Fibroblast of peridontal ligament (primary cell): Measurements from ENCODE around the gene MXD3.

Source experiments
- DNase-seq: peaks from one replicate; pipeline ENCODE4 v3.0.0-alpha.2; 2010; ENCODE audit errors: extremely low read depth

MXD3 gene

DNA sequence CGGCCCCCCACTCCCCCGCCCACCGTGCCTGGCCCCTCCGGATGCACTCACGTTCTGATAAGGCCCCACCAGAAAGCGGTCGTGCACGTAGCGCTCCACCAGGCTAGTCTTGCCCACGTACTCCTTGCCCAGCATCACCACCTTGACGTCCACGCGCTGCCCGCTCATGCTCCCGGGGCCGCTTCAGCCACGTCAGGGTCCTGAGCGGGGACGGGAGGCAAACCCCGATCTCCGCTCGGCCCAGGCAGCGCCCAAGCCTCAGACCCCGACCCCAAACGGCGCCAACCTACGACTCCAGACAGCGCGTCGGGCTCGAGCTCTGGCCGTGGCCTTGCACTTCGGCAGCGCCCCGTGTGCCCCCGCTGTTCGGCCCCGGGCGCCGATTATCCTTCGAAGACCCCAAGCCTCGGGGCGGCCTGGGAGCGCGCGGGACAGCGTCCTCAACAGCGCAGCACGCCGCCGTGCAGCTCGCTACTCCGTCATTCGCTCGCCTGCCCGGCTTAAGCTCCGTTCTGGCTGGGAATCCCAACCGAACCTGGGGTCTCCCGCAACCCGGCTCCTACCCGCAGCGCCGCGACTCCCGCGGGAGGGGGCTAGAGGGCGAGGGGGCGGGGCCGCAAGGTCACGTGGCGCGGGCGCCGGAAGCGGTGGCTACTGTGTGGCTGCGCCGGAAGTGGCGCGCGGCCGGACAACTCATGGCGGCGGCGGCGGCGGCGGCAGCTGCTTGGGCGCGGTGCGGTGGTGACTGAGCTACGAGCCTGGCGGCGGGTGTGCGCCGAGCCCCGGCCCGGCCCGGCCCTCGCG lies 8.4 kb downstream of the MXD3 start, which contains the start of the genes PRELID1 and RAB24:
PRELID1 (plus strand) TSS at position 679 of the 804 bp plus-strand sequence. CDS start 187 bp downstream, outside the sequence.
RAB24 (minus strand) TSS at position 599 of the 804 bp plus-strand sequence; CDS start at position 168, 431 bp downstream.
- DNase-seq, result peak; percentile 68

DNA sequence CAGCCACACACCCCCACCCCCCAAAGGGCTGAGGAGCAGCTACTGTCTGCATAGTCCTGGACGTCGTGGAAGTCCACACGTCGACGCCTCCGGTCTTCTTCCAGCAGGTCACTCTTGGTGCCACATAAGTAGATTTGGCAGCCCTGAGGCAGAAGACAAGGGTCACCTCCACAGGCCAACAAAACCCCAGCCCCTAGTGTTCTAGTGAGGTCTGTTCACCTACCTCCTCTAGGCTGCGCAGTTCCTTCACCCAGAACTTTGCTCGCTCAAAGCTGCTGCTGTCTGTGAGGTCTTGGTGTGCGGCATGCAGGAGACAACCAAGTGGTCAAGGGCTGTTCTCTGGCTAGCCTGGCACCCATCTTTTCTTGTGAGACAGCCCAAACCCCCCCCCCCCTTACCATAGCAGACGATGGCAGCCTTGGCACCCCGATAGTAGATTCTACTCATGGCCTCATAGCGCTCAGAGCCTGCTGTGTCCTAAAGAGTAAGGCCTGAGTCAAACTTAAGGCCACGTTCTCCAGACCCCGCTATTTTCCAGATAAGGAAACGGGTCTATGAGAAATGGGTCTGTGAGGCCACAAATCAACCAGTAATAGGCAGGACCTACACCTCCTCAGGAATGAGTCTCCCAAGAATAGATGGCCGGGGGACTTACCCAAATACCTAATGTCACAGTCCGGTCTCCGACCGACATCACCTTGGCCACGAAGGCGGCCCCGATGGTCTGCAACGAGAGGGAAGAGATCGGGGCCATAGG lies 9.2 kb downstream of the MXD3 start:
- peak; percentile 24 for DNase-seq

- no peak for DNase-seq
These were observed 10.1 kb downstream of the MXD3 start for GRCh38 chr5:177301503-177302165.

DNA sequence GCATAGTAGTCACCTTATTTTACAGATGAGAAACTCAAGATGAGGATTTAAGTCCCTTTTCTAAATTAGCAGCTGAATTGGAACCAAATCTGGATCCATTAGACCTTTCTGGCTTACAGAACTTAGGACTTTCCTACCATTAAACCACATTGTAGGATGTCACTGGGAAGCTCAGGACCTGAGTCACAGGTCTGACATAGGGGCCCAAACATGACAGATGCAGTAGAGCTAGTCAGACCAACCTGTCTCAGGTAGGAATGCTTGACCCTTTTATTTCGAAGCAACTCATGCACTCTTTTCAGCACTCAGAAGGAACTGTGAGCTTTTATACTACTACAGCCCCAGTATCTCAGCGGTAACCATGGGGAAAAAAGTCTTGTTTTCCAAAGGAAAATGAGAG lies 10.7 kb downstream of the MXD3 start:
- no peak for DNase-seq

- DNase-seq, result peak; percentile 68
These were observed 11.3 kb downstream of the MXD3 start for GRCh38 chr5:177300236-177300880.

DNA sequence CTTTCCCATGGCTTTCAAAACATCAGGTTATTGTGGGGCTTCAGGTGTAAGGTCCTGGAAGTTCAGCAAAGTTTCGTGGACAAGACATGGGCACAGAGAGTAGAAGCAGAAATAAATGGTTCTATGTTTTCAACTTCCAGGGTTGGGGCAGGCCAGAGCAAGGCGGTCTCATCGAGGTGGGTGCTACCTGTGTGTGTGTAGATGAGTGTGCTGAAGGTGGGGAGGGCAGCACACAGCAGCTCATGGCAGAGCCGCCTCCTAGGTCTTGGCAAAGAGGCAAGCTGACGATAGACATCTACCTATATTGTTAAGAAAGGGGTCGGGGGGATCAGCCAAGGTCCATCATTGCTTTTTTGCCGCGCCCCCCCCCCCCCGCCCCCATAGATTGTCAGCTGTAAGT lies 12.0 kb downstream of the MXD3 start:
- no peak for DNase-seq

DNA sequence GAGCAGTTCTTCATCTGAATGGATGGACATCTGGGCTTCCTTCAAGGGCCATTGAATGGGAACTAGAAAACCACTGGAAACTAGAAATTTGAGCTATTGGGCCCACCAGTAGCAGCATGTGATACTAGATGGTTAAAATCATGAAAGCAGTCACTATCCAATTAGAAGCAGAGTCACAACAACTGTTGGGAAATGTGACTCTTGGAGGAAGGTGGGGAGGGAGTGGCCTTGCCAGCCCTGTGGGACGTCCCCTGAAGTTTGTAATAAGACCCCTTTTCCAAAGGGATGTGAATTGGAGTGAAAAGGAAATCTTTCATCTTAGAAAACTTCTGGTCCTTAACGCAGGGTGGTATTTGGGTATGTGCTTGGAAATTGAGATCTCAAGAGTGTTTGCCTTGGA lies 13.8 kb downstream of the MXD3 start:
- DNase-seq, result no peak

GRCh38 chr5:177296581-177296980 lies 15.1 kb downstream of the MXD3 start:
- DNase-seq, result no peak

DNA sequence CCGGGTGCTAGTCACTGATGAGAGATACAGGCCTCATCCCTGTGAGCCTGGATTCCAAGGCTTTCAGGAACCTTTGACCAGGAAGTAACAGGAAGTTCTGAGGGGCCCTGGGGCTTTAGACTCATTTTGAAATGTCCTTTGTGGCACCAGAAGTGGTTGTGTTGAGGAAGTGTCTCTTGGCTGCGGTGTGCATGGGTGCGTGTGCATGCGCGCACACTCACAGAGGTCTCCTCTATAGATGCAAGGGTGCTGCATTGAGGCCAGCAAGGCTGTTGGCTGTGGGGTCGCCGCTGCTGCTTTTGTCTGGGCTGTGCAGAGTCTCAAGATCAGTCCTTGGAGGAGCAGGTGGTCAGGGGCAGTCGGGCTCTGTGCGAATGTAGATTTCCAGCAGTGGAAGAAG lies 15.8 kb downstream of the MXD3 start:
- no peak for DNase-seq

DNA sequence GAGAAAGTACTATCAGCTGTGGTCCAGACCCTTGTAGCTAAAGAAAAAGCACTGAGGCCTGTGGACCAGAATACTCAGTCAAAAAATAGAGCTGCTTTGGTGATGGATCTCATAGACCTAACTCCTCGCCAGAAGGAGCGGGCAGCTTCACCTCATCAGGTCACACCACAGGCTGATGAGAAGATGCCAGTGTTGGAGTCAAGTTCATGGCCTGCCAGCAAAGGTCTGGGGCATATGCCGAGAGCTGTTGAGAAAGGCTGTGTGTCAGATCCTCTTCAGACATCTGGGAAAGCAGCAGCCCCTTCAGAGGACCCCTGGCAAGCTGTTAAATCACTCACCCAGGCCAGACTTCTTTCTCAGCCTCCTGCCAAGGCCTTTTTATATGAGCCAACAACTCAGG lies 17.1 kb downstream of the MXD3 start:
- no peak for DNase-seq

- no peak for DNase-seq
These were observed 17.7 kb downstream of the MXD3 start for GRCh38 chr5:177293819-177294581.

DNA sequence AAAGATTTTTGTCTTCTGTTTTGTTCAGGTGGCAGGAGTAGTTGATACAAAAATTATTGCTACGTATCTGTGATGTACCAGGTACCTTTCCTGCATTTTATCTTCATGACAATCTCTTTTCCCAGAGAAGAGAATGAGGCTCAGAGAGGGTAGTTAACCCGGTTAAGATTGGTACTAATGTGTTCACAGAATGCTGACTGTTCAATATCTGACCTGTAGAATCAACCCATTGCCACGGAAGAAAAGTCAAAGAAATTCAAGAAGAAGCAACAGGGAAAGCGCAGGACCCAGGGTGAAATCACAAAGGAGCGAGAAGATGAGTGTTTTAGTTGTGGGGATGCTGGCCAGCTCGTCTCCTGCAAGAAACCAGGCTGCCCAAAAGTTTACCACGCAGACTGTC lies 20.0 kb downstream of the MXD3 start:
- no peak for DNase-seq

- no peak for DNase-seq
These were observed 20.7 kb downstream of the MXD3 start for GRCh38 chr5:177290816-177291596.

DNA sequence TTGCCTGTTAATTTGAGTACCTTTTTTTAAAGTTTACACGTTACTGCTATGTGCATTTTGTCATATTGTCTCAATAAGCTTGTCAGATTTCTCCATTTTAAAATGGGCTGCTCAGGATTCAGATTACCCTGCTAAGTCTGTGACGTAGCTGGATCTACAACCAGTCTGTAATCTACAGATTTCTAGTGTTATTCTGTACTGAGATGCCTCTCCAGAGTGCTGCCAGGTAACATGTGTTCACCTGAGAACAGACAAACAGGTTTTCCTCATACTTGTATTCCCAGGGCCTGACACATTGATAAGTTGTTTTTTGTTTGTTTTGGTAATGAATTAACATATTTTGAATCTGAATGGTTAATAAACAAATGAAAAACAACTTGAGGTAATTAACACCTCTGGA lies 23.5 kb downstream of the MXD3 start:
- no peak for DNase-seq

- DNase-seq, result no peak
These were observed 34.8 kb downstream of the MXD3 start for GRCh38 chr5:177276886-177277285.

DNA sequence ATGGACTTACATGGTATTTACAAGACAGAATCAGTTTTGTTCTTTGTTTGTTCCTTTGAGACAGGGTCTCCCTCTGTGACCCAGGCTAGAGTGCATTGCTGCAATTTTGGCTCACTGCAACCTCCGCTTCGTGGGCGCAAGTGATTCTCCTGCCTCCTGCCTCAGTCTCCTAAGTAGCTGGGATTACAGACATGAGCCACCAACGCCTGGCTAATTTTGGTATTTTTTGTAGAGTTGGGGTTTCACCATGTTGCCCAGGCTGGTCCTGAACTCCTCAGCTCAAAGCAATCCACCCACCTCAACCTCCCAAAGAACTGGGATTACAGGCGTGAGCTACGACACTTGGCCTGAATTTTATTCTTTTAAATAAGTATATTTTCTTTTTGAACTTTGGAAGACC lies 35.8 kb downstream of the MXD3 start:
- no peak for DNase-seq

DNA sequence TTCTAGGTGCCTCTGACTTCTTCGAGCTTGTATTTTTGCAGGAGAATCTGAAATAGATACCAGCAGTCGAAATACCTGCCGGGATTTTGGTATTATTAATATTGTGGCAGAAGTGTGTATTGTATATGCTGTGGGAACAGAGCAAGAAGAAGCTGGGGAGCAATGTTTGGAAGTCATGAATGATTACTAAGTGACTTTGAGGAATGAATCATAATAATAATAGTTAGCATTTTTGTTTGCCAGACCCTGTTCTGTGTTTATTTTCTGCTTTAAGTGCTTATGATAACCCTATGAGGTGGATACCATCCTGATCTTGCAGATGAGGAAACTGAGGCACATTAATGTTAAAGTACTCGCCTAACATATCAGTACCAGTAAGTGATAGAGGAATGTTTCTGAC lies 40.6 kb downstream of the MXD3 start:
- no peak for DNase-seq

- DNase-seq, result no peak
These were observed 41.0 kb downstream of the MXD3 start for GRCh38 chr5:177270653-177271052.

- DNase-seq, result no peak
These were observed 41.7 kb downstream of the MXD3 start for GRCh38 chr5:177269976-177270375.

- no peak for DNase-seq
These were observed 42.3 kb downstream of the MXD3 start for GRCh38 chr5:177269232-177269895.
